GM18909 (cell line): Measurements from ENCODE around the gene C3AR1.

Source experiments
- ATAC-seq: cut with Tn5 transposase; IDR thresholded peaks from one replicate; pipeline ENCODE4 v1.9.1; 2021; ENCODE audit warnings: mild to moderate bottlenecking; ENCODE audit not compliant: unreplicated experiment, poor library complexity

Gene C3AR1

GRCh38 chr12:8064131-8064530 is 2.0 kb downstream of the C3AR1 start:
- no peak for ATAC-seq

- no peak for ATAC-seq
These were observed 7.7 kb downstream of the C3AR1 start for GRCh38 chr12:8058506-8058905.

- ATAC-seq = no peak
These were observed 8.3 kb downstream of the C3AR1 start for GRCh38 chr12:8057839-8058238.

GRCh38 chr12:8057306-8057705 is 8.9 kb downstream of the C3AR1 start:
- ATAC-seq = no peak

- no peak for ATAC-seq
These were observed 11.3 kb downstream of the C3AR1 start for GRCh38 chr12:8054816-8055215.

- no peak for ATAC-seq
These were observed 13.5 kb downstream of the C3AR1 start for GRCh38 chr12:8052679-8053078.

GRCh38 chr12:8050600-8051250 is 15.4 kb downstream of the C3AR1 start:
- ATAC-seq = no peak

- ATAC-seq = no peak
These were observed 17.3 kb downstream of the C3AR1 start for GRCh38 chr12:8048906-8049305.

GRCh38 chr12:8047842-8048241 is 18.3 kb downstream of the C3AR1 start:
- ATAC-seq = no peak

- ATAC-seq = no peak
These were observed 19.9 kb downstream of the C3AR1 start for GRCh38 chr12:8045952-8046944.

- no peak for ATAC-seq
These were observed 25.4 kb downstream of the C3AR1 start for GRCh38 chr12:8040791-8041190.

- ATAC-seq = no peak
These were observed 27.5 kb downstream of the C3AR1 start for GRCh38 chr12:8038659-8039114.

- no peak for ATAC-seq
These were observed 28.2 kb downstream of the C3AR1 start for GRCh38 chr12:8037947-8038346.

GRCh38 chr12:8037046-8037663 is 29.0 kb downstream of the C3AR1 start:
- ATAC-seq = no peak

- ATAC-seq = no peak
These were observed 29.8 kb downstream of the C3AR1 start for GRCh38 chr12:8036346-8036745.

- no peak for ATAC-seq
These were observed 30.6 kb downstream of the C3AR1 start for GRCh38 chr12:8035440-8036010.

- ATAC-seq = no peak
These were observed 31.4 kb downstream of the C3AR1 start for GRCh38 chr12:8034802-8035201.

GRCh38 chr12:8033153-8034044 is 32.8 kb downstream of the C3AR1 start:
- ATAC-seq = peak; percentile 31

- ATAC-seq = peak; percentile 81
These were observed 33.7 kb downstream of the C3AR1 start, which contains the start of gene FOXJ2 for GRCh38 chr12:8032242-8033152. Gene FOXJ2, plus strand, starts transcription at chr12:8032716. Its CDS starts 7,117 bp downstream, at chr12:8039833.
